ENCODE measurements around the gene CCNG2.

DNA sequence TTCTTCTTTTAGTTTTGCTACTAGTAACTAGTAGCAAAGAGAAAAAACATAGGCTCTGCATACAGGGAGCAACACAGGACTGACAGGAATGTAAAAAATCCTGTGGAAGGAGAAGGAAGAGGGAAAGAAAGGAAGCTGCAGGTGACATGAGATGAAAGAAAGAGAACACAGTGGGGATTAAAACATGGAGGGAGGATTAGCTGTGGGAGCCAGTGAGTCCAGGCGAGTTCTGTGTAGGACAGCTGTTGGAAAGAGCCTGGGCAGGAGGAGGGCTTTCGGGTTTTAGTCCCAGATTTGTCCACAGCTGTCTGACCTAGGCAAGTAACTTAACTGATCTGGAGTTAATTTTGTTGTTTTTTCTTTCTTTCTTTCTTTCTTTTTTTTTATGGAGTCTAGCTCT lies 21.6 kb downstream of the CCNG2 start:
- TF ChIP-seq, protein P1, sequence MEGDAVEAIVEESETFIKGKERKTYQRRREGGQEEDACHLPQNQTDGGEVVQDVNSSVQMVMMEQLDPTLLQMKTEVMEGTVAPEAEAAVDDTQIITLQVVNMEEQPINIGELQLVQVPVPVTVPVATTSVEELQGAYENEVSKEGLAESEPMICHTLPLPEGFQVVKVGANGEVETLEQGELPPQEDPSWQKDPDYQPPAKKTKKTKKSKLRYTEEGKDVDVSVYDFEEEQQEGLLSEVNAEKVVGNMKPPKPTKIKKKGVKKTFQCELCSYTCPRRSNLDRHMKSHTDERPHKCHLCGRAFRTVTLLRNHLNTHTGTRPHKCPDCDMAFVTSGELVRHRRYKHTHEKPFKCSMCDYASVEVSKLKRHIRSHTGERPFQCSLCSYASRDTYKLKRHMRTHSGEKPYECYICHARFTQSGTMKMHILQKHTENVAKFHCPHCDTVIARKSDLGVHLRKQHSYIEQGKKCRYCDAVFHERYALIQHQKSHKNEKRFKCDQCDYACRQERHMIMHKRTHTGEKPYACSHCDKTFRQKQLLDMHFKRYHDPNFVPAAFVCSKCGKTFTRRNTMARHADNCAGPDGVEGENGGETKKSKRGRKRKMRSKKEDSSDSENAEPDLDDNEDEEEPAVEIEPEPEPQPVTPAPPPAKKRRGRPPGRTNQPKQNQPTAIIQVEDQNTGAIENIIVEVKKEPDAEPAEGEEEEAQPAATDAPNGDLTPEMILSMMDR (IDR thresholded peaks at IDR 0.05) = no peak
- no peak for TF ChIP-seq POLR2A (IDR thresholded peaks at IDR 0.05)

Measured in esophagus squamous epithelium (tissue), 4 donors.